PC-9 (cell line): ENCODE measurements around the gene QPCTL.

Experiments
- CTCF ChIP-seq: fragments of 200-600 bp; sonication (generic); conservative IDR thresholded peaks from 2 replicates; pipeline ENCODE4 v1.6.1; 2017; ENCODE audit warnings: mixed run types, antibody characterized with exemption, mild to moderate bottlenecking, moderate library complexity
- EZH2 ChIP-seq: fragments of 200-600 bp; sonication (generic); IDR thresholded peaks from 2 replicates; pipeline ENCODE4 v1.8.0; 2017; ENCODE audit warnings: antibody characterized with exemption, low read depth

GRCh38 chr19:45739498-45740439 lies 47.3 kb downstream of the QPCTL start:
- no peak for TF ChIP-seq CTCF
- TF ChIP-seq EZH2: no peak
